Hepatocyte (in vitro differentiated cells): Measurements from ENCODE around the gene IPO5.

Source experiments
- CTCF ChIP-seq: fragments of 200-600 bp; sonication (generic); IDR thresholded peaks from 2 replicates; pipeline ENCODE4 v1.5.1; 2016; ENCODE audit warnings: antibody characterized with exemption, mild to moderate bottlenecking; ENCODE audit not compliant: poor library complexity
- EZH2 ChIP-seq: fragments of 200-600 bp; sonication (generic); IDR thresholded peaks from 2 replicates; pipeline ENCODE4 v1.6.1; 2016; ENCODE audit warnings: antibody characterized with exemption, mild to moderate bottlenecking, borderline replicate concordance
- EZH2phosphoT487 ChIP-seq: fragments of 200-600 bp; sonication (generic); IDR thresholded peaks from one replicate; pipeline ENCODE4 v1.6.1; 2018; ENCODE audit warnings: antibody characterized with exemption, mild to moderate bottlenecking, low read depth, moderate library complexity; ENCODE audit not compliant: unreplicated experiment, severe bottlenecking

- peak; percentile 15 for TF ChIP-seq CTCF
- TF ChIP-seq EZH2: no peak
- no peak for TF ChIP-seq EZH2phosphoT487
These were observed 112.0 kb downstream of the IPO5 start for GRCh38 chr13:98065468-98065867.
